H1 (cell line): ENCODE data around the gene LRRC28. TPM values are rescaled to one million over a fixed set of nuclear protein-coding genes. Genes with fewer than 3 reads are reported as not detected.

ENCODE experiments used
- CTCF ChIA-PET: fragments of 300-600 bp; sonication (Branson Sonifier 250); formaldehyde crosslinking; loops from one replicate; lab custom pipeline; 2021; ENCODE audit not compliant: partially characterized antibody; lab: Charles Lee
- POLR2A ChIA-PET: fragments of 300-600 bp; sonication (Branson Sonifier 250); formaldehyde crosslinking; loops from one replicate; lab custom pipeline; 2021; ENCODE audit warnings: inconsistent platforms; ENCODE audit not compliant: partially characterized antibody; lab: Charles Lee
- DNase-seq, 2 experiments: peaks; one replicate each; pipeline versions ENCODE4 v3.0.0 to v3.0.0-alpha.2; 2010 to 2022; ENCODE audit warnings: low spot score in 2 of 2, low read depth in 1 of 2, mixed read lengths in 1 of 2
- FAIRE-seq: peaks from 2 replicates; lab custom pipeline; 2011; peaks lifted over from hg19 to GRCh38; lab: Jason Lieb, UNC
- H2AFZ ChIP-seq: 2 replicates; pipeline ENCODE4 v1.8.1; 2012; ENCODE audit warnings: low read length, inconsistent platforms
- H2AK5ac ChIP-seq: 2 replicates; pipeline ENCODE4 v1.6.1; 2013; ENCODE audit warnings: low read depth, low read length
- H2BK120ac ChIP-seq: replicated peaks from 2 replicates; pipeline ENCODE3; 2013; ENCODE audit warnings: low read depth, low read length, inconsistent platforms
- H2BK12ac ChIP-seq: 2 replicates; pipeline ENCODE4 v1.6.1; 2013; ENCODE audit warnings: low read depth, low read length
- H2BK15ac ChIP-seq: 2 replicates; pipeline ENCODE4 v1.6.1; 2013; ENCODE audit warnings: low read length
- H2BK20ac ChIP-seq: 2 replicates; pipeline ENCODE4 v1.6.1; 2013; ENCODE audit warnings: low read length
- H2BK5ac ChIP-seq: 2 replicates; pipeline ENCODE4 v1.6.1; 2013; ENCODE audit warnings: low read depth, low read length
- H3K14ac ChIP-seq: 2 replicates; pipeline ENCODE4 v1.6.1; 2013; ENCODE audit warnings: inconsistent platforms; ENCODE audit not compliant: insufficient read length
- H3K18ac ChIP-seq: 2 replicates; pipeline ENCODE4 v1.6.1; 2013; ENCODE audit warnings: low read length; ENCODE audit errors: extremely low read depth
- H3K23ac ChIP-seq: 2 replicates; pipeline ENCODE4 v1.6.1; 2013; ENCODE audit warnings: inconsistent platforms; ENCODE audit not compliant: insufficient read length
- H3K23me2 ChIP-seq: 2 replicates; pipeline ENCODE4 v1.6.1; 2013; ENCODE audit warnings: low read depth, low read length
- H3K27ac ChIP-seq: 2 replicates; pipeline ENCODE4 v1.6.1; 2011; ENCODE audit warnings: low read depth, low read length, inconsistent platforms
- H3K27me3 ChIP-seq, 4 experiments: replicated peaks in 1 of 4; 1 replicate in 1 of 4; 2 replicates in 3 of 4; pipeline versions ENCODE4 v1.6.1 to v1.8.1; 2011 to 2013; ENCODE audit warnings: low read length in 3 of 4, mild to moderate bottlenecking in 3 of 4, inconsistent platforms in 2 of 4, mixed read lengths in 2 of 4, moderate library complexity in 1 of 4; ENCODE audit not compliant: control insufficient read depth in 3 of 4, insufficient read depth in 3 of 4; ENCODE audit errors: extremely low read depth in 1 of 4
- H3K36me3 ChIP-seq, 4 experiments: 2 replicates each; pipeline versions ENCODE4 v1.6.1 to v1.8.1; 2011 to 2013; ENCODE audit warnings: mild to moderate bottlenecking in 4 of 4, low read length in 3 of 4, moderate library complexity in 2 of 4, control low read depth in 1 of 4, inconsistent platforms in 1 of 4; ENCODE audit not compliant: insufficient read depth in 4 of 4, control insufficient read depth in 2 of 4
- H3K4ac ChIP-seq: replicated peaks from 2 replicates; pipeline ENCODE3; 2013; ENCODE audit warnings: low read length, low read depth, mixed read lengths, inconsistent platforms; ENCODE audit not compliant: insufficient read length
- H3K4me1 ChIP-seq, 4 experiments: replicated peaks in 1 of 4; 1 replicate in 1 of 4; 2 replicates in 3 of 4; pipeline versions ENCODE4 v1.6.1 to v1.8.1; 2011 to 2013; ENCODE audit warnings: low read length in 3 of 4, inconsistent platforms in 2 of 4, mixed read lengths in 1 of 4; ENCODE audit not compliant: insufficient read depth in 4 of 4, control insufficient read depth in 3 of 4
- H3K4me2 ChIP-seq, 2 experiments: 2 replicates each; pipeline versions ENCODE4 v1.6.1 to v1.8.1; 2011 to 2013; ENCODE audit warnings: low read depth in 2 of 2, low read length in 2 of 2, control low read depth in 1 of 2, inconsistent platforms in 1 of 2, mild to moderate bottlenecking in 1 of 2; ENCODE audit not compliant: insufficient read depth in 1 of 2
- H3K4me3 ChIP-seq, 4 experiments: fragments of 200-600, 300-600 bp in 1 of 4; sonication (generic), shearing (Covaris generic), sonication (Bioruptor Twin) in 1 of 4; 2 replicates each; pipeline versions ENCODE4 v1.5.1 to v1.8.1; 2011 to 2016; ENCODE audit warnings: low read length in 4 of 4, low read depth in 3 of 4, control low read depth in 2 of 4, inconsistent platforms in 2 of 4, mild to moderate bottlenecking in 2 of 4, mixed read lengths in 1 of 4, moderate library complexity in 1 of 4; ENCODE audit not compliant: insufficient read depth in 2 of 4; ENCODE audit errors: extremely low read depth in 1 of 4
- H3K56ac ChIP-seq: replicated peaks from 2 replicates; pipeline ENCODE3; 2013; ENCODE audit warnings: low read depth, mild to moderate bottlenecking, mixed read lengths, low read length, inconsistent platforms; ENCODE audit not compliant: insufficient read length
- H3K79me1 ChIP-seq: 2 replicates; pipeline ENCODE4 v1.6.1; 2013; ENCODE audit warnings: low read depth, low read length, control low read depth
- H3K79me2 ChIP-seq, 2 experiments: 2 replicates each; pipeline versions ENCODE4 v1.6.1 to v1.8.1; 2012 to 2013; ENCODE audit warnings: low read length in 2 of 2, mild to moderate bottlenecking in 2 of 2, inconsistent platforms in 1 of 2; ENCODE audit not compliant: insufficient read depth in 2 of 2, control insufficient read depth in 1 of 2
- H3K9ac ChIP-seq, 4 experiments: replicated peaks in 1 of 4; 1 replicate in 1 of 4; 2 replicates in 3 of 4; pipeline versions ENCODE4 v1.6.1 to v1.8.1; 2011 to 2013; ENCODE audit warnings: low read depth in 3 of 4, low read length in 3 of 4, control low read depth in 2 of 4, mild to moderate bottlenecking in 2 of 4, moderate library complexity in 2 of 4, inconsistent platforms in 1 of 4; ENCODE audit errors: extremely low read depth in 1 of 4
- H3K9me3 ChIP-seq, 2 experiments: 2 replicates each; pipeline versions ENCODE4 v1.6.1 to v1.8.1; 2012 to 2013; ENCODE audit warnings: mild to moderate bottlenecking in 2 of 2, moderate library complexity in 2 of 2, control low read depth in 1 of 2, inconsistent platforms in 1 of 2, low read depth in 1 of 2, low read length in 1 of 2, mixed read lengths in 1 of 2; ENCODE audit not compliant: insufficient read depth in 2 of 2
- H4K20me1 ChIP-seq, 2 experiments: replicated peaks in 1 of 2; 2 replicates each; pipeline versions ENCODE3 to v1.8.1; 2011 to 2013; ENCODE audit warnings: inconsistent platforms in 2 of 2, low read length in 2 of 2, mild to moderate bottlenecking in 1 of 2; ENCODE audit not compliant: insufficient read depth in 2 of 2, control insufficient read depth in 1 of 2
- H4K5ac ChIP-seq: 2 replicates; pipeline ENCODE4 v1.6.1; 2013; ENCODE audit warnings: low read length, low read depth, mixed read lengths, inconsistent platforms; ENCODE audit not compliant: insufficient read length
- H4K8ac ChIP-seq: 2 replicates; pipeline ENCODE4 v1.8.0; 2013; ENCODE audit warnings: mild to moderate bottlenecking, moderate library complexity, low read length, inconsistent platforms; ENCODE audit not compliant: insufficient read depth; ENCODE audit errors: extremely low read depth
- H4K91ac ChIP-seq: replicated peaks from 2 replicates; pipeline ENCODE3; 2013; ENCODE audit warnings: low read length, mixed read lengths, inconsistent platforms; ENCODE audit not compliant: insufficient read length
- POLR2A ChIP-seq, 2 experiments: IDR thresholded peaks; 1 replicate in 1 of 2; 2 replicates in 1 of 2; pipeline ENCODE4 v1.6.1; 2011; ENCODE audit warnings: low read depth in 2 of 2, low read length in 2 of 2, mild to moderate bottlenecking in 2 of 2; ENCODE audit errors: control extremely low read depth in 1 of 2
- RXRA ChIP-seq: IDR thresholded peaks from 2 replicates; pipeline ENCODE4 v1.6.1; 2011; ENCODE audit warnings: low read depth, mild to moderate bottlenecking, low read length, moderate library complexity; ENCODE audit not compliant: insufficient read depth
- WGBS, 2 experiments: shearing (Covaris generic) in 1 of 2; methylation state at CpG; one replicate each; pipeline versions ENCODE4 v1.1.6 to v1.1.7; 2013 to 2015; ENCODE audit warnings: low lambda C conversion rate in 2 of 2, mixed read lengths in 2 of 2, inconsistent platforms in 1 of 2, low coverage in 1 of 2, missing lambda C conversion rate in 1 of 2; ENCODE audit not compliant: insufficient replicate concordance in 2 of 2, insufficient coverage in 1 of 2, insufficient read length in 1 of 2; ENCODE audit errors: extremely low coverage in 1 of 2, missing lambda C conversion rate in 1 of 2; 5-methylcytosine and 5-hydroxymethylcytosine counted together
- polyA plus RNA-seq, 7 experiments: library from polyadenylated mRNA; depleted of rRNA in 3 of 7; stranded (reverse) in 5 of 7; unstranded in 2 of 7; fragments of >200 nt in 5 of 7; fragments of 200-250 nt in 2 of 7; gene quantifications; 1 replicate in 5 of 7; 2 replicates in 1 of 7; 4 replicates in 1 of 7; pipeline versions ENCODE4 v1.2.1 to v1.2.3, GENCODE V29; 2011 to 2013; ENCODE audit warnings: missing spikeins in 2 of 7, mixed read lengths in 2 of 7
- total RNA-seq: library from RNA; stranded (reverse); fragmentation: NEBNext Ultra II Directional; extraction: Animal tissue kit (Norgen Biotek cat#: 25700); gene quantifications from 2 replicates; pipeline ENCODE4 v1.2.1, GENCODE V29; 2021

LRRC28 gene
- total and polyA plus RNA-seq, 2 of the 8 experiments (the other 6 are each of a cell fraction or from before 2014, with no cell fraction given), result 20.2 to 23.3 TPM

DNA sequence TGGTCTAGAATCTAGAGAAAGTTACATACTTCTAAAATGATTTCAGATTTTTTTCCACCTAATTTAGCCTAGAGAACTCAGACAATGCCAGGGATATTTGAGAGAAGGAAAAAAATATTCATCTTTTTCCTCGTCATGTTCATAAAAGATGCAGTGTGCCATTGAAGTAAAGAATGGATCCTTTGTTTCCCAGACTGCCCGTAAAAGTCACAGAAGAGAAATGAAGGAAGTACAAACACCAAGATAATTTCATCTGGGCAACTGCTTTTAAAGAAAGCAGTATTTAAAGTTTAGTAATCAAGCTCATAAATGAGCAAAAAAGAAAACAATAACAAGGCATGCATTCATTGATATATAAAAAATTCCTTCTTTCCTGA is 49.1 kb upstream of the LRRC28 start:
- no peaks in the 10 kb centered on the region for H3K79me2 ChIP-seq
- no peak overlapping the region for H3K4me2 ChIP-seq
- no peak overlapping the region for H3K23ac ChIP-seq
- H2BK5ac ChIP-seq, result no peak overlapping the region
- no peak overlapping the region for H3K4ac ChIP-seq
- no peak for FAIRE-seq
- H3K9ac ChIP-seq, result no peak overlapping the region
- H4K20me1 ChIP-seq, result no peaks in the 10 kb centered on the region
- no peak overlapping the region for H2AK5ac ChIP-seq
- H2BK12ac ChIP-seq, result no peak overlapping the region
- H2BK15ac ChIP-seq, result no peak overlapping the region
- no peaks in the 10 kb centered on the region for H3K23me2 ChIP-seq
- H3K4me1 ChIP-seq, result no peaks in the 10 kb centered on the region
- H2AFZ ChIP-seq, result no peak overlapping the region
- no peak overlapping the region for H4K8ac ChIP-seq
- H3K56ac ChIP-seq, result no peak overlapping the region
- no peaks in the 10 kb centered on the region for H3K27me3 ChIP-seq
- H3K27ac ChIP-seq, result no peak overlapping the region
- H3K36me3 ChIP-seq, result peaks cover 0 to 6% (median 4%) of the 10 kb centered on the region in 4 experiments; a peak in 2 of 8 replicates
- no peaks in the 10 kb centered on the region for H3K9me3 ChIP-seq
- no peak overlapping the region for H3K14ac ChIP-seq
- no peaks in the 10 kb centered on the region for H3K79me1 ChIP-seq
- no peak overlapping the region for H4K5ac ChIP-seq
- H4K91ac ChIP-seq, result no peak overlapping the region
- H2BK120ac ChIP-seq, result no peak overlapping the region
- ChIA-PET CTCF (interaction anchor here (0.9 to 2.1 kb wide), 4 partner anchors 11 to 126 kb away, joined by 3 to 8 read pairs (median 4); no protein-coding TSS in a partner anchor), POLR2A (no interaction called here)
- no peak overlapping the region for H3K4me3 ChIP-seq
- DNase-seq, result no peak
- no peak overlapping the region for H3K18ac ChIP-seq
- H2BK20ac ChIP-seq, result no peak overlapping the region
- 73% methylated on average over 2 of the region's 2 CpGs; no CpG with 5 or more reads in 1 of the 2 experiments for WGBS, 2 experiments
- TF ChIP-seq RXRA, result no peak
- no peak for TF ChIP-seq POLR2A (IDR thresholded peaks at IDR 0.05; ENCODE audit: control extremely low read depth in 1 of 2, low read depth in 2 of 2, low read length in 2 of 2)
